ENCODE data around the gene SLC48A1. TPM values are rescaled to one million over a fixed set of nuclear protein-coding genes. Genes with fewer than 3 reads are reported as not detected.

Gene SLC48A1
- total RNA-seq, 2 experiments from 2014 or later = 12.0 to 12.9 TPM

- ChIA-PET CTCF (interaction anchor here (0.7 to 19.2 kb wide), 11 partner anchors 10 to 129 kb away, joined by 3 to 289 read pairs (median 4); no protein-coding TSS in a partner anchor), POLR2A (interaction anchor here (0.6 to 1.4 kb wide), 6 partner anchors 9 to 57 kb away, joined by 3 to 6 read pairs (median 4); no protein-coding TSS in a partner anchor)
These were observed 8.7 kb downstream of the SLC48A1 start for GRCh38 chr12:47781479-47782371.

DNA sequence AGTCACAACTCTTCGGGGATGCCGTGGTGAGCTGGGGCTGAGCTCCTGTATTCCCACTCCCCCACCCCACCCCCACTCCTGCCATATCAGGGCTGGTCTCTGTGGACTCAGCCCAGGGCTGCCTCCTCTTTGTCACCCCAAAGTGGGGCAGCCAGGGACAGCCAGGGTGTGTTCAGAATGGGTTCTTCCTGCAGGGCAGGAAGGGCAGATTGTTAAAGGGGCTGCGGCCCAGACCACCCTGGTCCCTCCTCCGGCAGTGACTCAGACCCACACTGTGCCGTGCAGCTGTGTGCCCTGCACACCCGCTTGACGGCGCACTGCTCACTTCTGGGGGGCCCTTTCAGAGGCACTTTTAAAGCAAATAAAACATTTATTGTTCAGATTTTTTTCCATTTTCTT lies 9.3 kb downstream of the SLC48A1 start:
- ChIA-PET CTCF (interaction anchor here (0.7 to 19.2 kb wide), 8 partner anchors 10 to 130 kb away, joined by 3 to 289 read pairs (median 4); no protein-coding TSS in a partner anchor), POLR2A (interaction anchor here (0.6 to 1.4 kb wide), 4 partner anchors 25 to 56 kb away, joined by 3 to 5 read pairs (median 4); no protein-coding TSS in a partner anchor)

DNA sequence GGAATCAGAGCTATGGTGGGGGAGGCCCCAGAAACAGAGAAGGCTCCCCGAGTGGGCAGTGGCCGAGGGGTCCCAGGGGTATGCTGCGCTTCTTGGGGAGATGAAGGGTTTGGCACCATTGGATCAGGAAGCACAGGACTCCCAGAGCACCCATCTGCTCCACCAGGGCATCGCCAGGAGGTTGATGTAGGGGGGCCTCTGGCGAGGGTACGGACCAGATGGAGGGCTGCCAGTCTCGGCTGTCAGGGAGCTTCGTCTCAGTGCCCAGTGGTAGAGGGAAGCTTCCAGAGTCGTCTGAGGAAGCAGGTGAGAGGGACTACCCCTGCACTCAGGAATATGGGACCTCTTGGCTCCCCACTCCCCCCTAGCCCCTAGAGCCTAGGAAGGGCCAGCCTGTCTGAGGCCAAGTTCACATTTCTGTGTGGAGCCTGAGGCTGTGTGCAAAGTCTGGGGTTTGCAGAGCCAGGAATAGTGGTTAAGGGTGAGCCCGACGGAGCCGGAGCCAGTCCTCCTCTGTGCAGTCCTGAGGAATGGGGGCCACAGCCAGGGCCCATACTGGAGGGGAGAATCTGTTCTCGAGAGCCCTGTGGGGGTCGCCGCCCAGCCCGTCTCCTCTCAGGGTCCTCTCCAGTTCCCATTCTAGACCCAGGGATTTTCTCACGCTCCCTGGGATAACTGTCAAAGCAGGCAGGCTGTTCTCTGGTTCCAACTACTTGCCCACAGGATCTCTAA lies 10.2 kb downstream of the SLC48A1 start:
- POLR2A ChIA-PET = no interaction called here

DNA sequence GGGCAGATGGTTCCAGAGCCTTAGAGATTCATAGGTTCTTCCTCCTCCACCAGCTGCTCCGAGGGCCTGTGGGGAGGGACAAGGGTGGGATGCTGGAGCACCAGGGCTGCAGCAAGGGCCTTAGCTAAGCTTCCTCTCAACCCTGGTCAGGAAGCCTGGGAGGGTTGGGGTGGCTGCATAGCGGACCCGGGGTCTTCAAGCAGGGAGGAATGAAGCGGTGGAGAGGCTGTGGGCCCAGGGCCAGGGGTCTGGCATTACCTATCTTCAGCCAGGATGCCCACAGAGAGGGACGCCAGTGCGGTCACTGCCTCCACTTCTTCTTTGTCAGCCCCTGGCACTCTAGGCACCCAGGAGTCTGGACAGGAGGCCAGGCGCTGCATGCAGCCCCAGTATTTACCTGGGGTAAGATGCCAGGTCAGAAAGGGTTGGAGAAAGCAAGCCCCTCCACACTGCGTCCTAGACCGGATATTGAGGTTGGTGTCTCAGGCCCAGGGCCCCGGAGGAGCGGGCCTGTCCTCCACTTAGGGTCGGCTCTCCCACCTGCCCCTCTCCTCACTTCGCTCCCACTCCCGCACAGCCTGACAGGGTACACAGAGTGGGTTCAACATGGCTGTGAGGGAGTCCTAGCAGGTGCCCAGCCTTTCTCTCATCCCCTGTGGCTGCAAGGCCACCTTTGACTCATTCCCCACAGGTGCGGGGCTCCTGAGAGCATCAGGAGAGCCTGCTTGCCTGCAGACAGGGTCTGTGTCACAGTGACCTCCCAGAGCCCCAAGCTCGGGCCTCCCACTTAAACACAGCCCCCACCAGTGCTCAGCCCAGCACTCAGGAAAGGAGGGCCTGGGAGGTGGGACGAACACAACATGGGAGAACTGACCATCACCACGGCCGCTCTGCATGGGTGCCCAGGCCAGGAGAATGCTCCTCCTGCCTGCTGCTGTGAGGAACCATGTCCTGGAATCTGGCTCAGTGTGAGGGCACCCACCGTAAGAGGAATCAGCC lies 11.1 kb downstream of the SLC48A1 start:
- POLR2A ChIA-PET = interaction anchor here (0.5 kb wide), 1 partner anchor 66 kb away, joined by 4 read pairs; no protein-coding TSS in a partner anchor

More for the DNA sequence above, 10.2 kb downstream of the SLC48A1 start:
- CTCF ChIA-PET = interaction anchor here (1.5 to 19.2 kb wide), 4 partner anchors 25 to 54 kb away, joined by 3 to 289 read pairs (median 71); no protein-coding TSS in a partner anchor

DNA sequence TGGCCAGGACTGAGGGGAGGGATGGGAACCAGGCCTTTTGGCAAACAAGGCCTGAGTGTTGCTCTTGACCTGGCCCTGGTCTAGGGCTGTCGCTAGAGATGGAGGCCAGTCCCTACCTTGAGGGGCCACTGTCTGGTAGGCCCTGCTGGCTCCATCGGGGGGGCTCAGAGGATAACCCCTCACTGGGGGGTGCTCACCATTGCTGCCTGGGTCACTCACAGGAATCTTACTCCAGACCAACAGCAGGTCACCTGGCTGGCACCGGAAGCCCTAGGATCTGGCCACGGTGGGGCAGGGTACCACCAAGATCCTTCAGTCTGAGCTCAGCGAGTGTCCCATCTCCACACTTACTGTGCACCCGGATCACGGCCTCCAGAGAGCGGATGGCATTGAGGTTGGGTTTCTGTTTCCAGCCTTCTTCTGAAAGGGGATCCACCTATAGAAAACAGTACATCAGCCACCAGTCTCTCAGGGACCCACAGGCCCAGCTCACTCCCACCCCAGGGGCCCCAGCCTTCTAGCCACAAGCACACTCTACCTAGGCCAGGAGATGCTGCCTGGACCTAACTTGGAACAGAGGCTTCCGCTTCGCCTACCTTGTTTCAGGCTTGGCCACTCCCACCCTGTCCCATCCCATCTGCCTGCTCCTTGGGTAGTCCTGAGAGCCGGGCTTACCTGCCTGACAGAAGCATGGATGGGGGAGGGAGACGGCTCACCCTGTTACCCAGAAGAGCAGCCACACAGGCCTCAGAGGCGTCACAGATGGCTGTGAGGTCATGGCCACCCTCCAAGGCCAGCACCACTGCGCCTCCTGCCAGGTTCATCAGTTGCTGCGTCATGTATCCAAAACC lies 12.2 kb downstream of the SLC48A1 start:
- ChIA-PET POLR2A (interaction anchor here (0.5 kb wide), 1 partner anchor 65 kb away, joined by 4 read pairs; no protein-coding TSS in a partner anchor), CTCF (interaction anchor here (1.1 to 3.1 kb wide), 5 partner anchors 10 to 54 kb away, joined by 3 to 14 read pairs (median 3); no protein-coding TSS in a partner anchor)

More for the DNA sequence above, 11.1 kb downstream of the SLC48A1 start:
- CTCF ChIA-PET = interaction anchor here (1.1 to 3.1 kb wide), 3 partner anchors 40 to 54 kb away, joined by 3 to 14 read pairs (median 5); no protein-coding TSS in a partner anchor

DNA sequence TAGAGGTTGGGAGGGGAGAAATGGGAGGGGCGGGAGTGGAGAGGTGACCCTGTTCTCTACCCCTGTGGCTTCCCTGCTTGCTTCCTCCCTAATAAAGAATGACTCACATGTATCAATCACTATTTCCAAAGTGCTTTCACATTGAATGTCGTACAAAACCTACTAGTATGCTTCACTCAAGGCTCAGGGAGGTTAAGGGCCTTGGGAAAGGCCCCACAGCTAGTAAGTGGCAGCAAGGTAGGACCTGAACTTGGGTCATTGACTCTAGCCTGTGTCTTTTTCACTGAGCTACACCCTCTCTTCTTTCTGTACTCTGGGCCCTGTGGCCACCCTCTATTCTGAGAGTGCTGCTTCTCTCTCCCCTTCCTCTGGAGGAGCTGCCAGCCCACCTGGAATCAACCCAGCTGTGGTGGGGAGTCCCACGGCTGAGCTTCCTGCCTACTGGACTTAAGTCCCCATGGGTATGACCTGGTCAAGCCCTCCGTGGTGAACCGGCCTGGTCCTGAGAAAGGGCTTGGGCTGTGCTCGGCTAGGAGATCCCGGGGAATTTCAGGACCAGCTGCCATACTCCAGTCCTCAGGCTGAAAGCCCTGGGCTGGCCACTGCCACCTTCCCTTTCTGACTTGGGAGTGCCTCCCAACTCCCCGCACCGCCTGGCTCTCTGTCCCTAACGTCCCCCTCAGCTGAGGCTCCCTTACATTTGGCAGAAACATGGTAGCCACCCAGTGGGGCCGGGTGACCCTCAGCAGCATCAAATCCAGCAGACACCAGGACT lies 13.0 kb downstream of the SLC48A1 start:
- POLR2A ChIA-PET = no interaction called here
- CTCF ChIA-PET = interaction anchor here (1.3 to 3.1 kb wide), 3 partner anchors 10 to 53 kb away, joined by 3 to 14 read pairs (median 3); no protein-coding TSS in a partner anchor

GRCh38 chr12:47786662-47787280 lies 13.7 kb downstream of the SLC48A1 start:
- ChIA-PET POLR2A (interaction anchor here (2.1 kb wide), 1 partner anchor 21 kb away, joined by 5 read pairs; no protein-coding TSS in a partner anchor), CTCF (interaction anchor here (1.1 to 3.1 kb wide), 3 partner anchors 45 to 52 kb away, joined by 3 to 14 read pairs (median 5); no protein-coding TSS in a partner anchor)

GRCh38 chr12:47787596-47788319 lies 14.7 kb downstream of the SLC48A1 start:
- CTCF ChIA-PET = interaction anchor here (1.1 to 3.1 kb wide), 3 partner anchors 8 to 50 kb away, joined by 5 to 14 read pairs (median 5); no protein-coding TSS in a partner anchor
- POLR2A ChIA-PET = interaction anchor here (0.9 to 2.1 kb wide), 2 partner anchors 20 to 45 kb away, joined by 3 to 5 read pairs; no protein-coding TSS in a partner anchor

- POLR2A ChIA-PET = interaction anchor here (0.5 kb wide), 1 partner anchor 51 kb away, joined by 4 read pairs; no protein-coding TSS in a partner anchor
- CTCF ChIA-PET = interaction anchor here (1.2 to 1.8 kb wide), 4 partner anchors 9 to 50 kb away, joined by 3 to 5 read pairs (median 4); no protein-coding TSS in a partner anchor
These were observed 16.1 kb downstream of the SLC48A1 start for GRCh38 chr12:47789141-47789540.

DNA sequence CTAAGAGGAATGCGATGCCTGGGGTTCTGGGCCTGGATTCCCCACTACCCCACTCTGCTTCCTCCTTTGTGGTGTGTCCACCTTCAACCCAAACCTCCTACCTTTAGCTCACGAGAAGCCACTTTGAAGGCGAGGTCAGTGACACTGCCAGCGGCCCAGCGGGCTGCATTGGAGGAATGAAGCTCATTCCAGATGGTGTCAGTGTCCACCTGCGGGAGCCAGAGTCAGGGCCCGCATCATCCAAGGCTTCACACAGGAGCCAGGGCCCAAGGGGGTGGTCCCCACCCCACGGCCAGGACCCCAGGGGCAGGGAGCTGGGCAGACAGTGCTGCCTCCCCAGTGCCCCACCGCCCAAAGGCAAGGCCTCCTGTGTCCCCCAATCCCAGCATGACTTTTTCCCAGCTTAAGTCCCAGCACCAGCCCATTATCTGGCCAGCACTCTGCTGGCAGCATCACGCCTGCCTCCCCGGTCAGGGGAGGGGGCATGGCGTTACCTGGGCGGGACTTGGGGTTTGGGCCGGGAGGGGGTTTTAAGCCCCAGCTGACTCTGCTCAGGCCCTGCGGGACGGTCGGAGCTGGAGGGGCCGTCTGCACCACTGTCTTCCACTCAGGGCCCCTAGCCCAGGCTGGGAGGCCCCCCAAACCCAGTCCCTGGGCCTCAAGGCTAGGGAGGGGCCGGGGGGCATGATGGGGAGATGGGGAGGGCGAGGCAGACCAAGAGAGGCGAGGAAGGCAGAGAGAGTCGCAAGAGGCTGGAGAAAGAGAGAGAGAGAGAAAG lies 16.9 kb downstream of the SLC48A1 start:
- CTCF ChIA-PET = interaction anchor here (0.9 to 1.8 kb wide), 6 partner anchors 9 to 49 kb away, joined by 3 to 4 read pairs (median 3); no protein-coding TSS in a partner anchor
- POLR2A ChIA-PET = interaction anchor here (0.5 kb wide), 1 partner anchor 51 kb away, joined by 4 read pairs; no protein-coding TSS in a partner anchor

DNA sequence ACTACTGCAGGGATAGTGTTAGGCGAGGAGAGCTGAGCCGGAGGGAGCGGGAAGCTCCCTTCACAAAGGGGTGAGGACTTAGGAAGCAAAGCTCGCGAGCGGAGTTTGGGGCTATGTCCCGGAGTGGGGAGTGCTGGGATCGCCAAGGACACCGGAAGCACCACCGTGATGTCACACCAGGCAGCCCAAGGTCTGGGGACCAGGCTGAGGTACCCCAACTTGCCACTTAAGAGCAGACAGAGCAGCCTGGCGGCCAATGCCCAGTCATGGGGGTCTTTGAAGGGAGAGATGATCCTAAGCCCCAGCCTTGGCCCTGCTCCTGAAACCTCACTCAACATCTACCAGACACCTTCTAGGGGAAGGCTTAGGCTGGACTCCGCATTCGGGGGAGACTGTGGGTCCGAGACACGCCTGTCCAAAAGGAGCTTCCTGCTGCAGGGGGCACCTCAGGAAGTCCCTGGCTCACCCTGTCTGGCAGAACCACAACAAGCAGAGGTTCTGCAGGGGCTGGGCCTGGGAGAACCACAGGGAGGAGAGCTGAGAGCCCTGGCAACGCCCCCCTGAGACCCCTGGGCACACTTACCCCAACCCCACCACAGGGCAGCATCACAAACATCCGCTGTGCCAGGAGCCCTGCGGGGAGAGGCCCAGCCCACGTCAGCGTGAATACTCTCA lies 17.8 kb downstream of the SLC48A1 start:
- ChIA-PET CTCF (interaction anchor here (0.9 to 1.6 kb wide), 3 partner anchors 11 to 49 kb away, joined by 3 read pairs; no protein-coding TSS in a partner anchor), POLR2A (interaction anchor here (1.1 kb wide), 1 partner anchor 10 kb away, joined by 6 read pairs; no protein-coding TSS in a partner anchor)

GRCh38 chr12:47791351-47791746 lies 18.3 kb downstream of the SLC48A1 start:
- CTCF ChIA-PET = interaction anchor here (1.2 to 1.6 kb wide), 3 partner anchors 10 to 25 kb away, joined by 3 to 5 read pairs (median 3); no protein-coding TSS in a partner anchor
- POLR2A ChIA-PET = interaction anchor here (1.1 kb wide), 1 partner anchor 10 kb away, joined by 6 read pairs; no protein-coding TSS in a partner anchor

DNA sequence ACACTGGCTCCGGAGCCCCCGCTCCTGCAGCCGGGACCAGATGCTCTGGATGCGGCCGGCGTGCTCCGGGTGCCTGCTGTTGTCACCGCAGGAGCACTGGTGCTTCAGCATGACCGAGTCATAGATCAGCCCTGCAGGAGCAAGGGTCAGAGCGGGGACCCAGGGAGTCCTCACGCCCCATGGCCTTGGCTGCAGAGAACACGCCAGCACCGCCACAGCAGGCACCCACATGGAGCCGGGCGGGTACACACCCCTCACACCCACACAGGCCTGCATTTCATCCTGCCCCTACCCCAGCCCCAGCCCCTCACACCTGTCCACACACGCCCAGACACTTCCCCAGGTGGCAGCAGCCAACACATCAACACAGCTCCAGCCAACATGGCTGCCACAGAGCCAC lies 18.8 kb downstream of the SLC48A1 start:
- ChIA-PET POLR2A (interaction anchor here (0.6 kb wide), 1 partner anchor 14 kb away, joined by 3 read pairs; no protein-coding TSS in a partner anchor), CTCF (interaction anchor here (1.0 to 1.4 kb wide), 3 partner anchors 10 to 77 kb away, joined by 3 to 5 read pairs (median 3); no protein-coding TSS in a partner anchor)

Measured in activated CD8-positive, alpha-beta memory T cell treated with anti-CD3 and anti-CD28 coated beads for 36 hours (primary cell).